MM.1S (cell line): ENCODE measurements around the gene ORC5.

ENCODE experiments used
- CTCF ChIP-seq: fragments of 300-600 bp; sonication (generic); IDR thresholded peaks from 2 replicates; pipeline ENCODE4 v1.5.1; 2016; ENCODE audit warnings: antibody characterized with exemption, low read length, mixed read lengths
- EZH2 ChIP-seq: fragments of 300-600 bp; sonication (generic); optimal IDR thresholded peaks from 2 replicates; pipeline ENCODE3; 2017; ENCODE audit warnings: low read depth, mild to moderate bottlenecking, antibody characterized with exemption, low read length, mixed read lengths

GRCh38 chr7:104242638-104243037 lies 34.8 kb upstream of the ORC5 start:
- TF ChIP-seq CTCF: no peak
- TF ChIP-seq EZH2: no peak
